Small intestine (tissue), 7 donors: ENCODE measurements around the gene FRMD4B. TPM values are rescaled to one million over a fixed set of nuclear protein-coding genes. Genes with fewer than 3 reads are reported as not detected.

Experiments
- DNase-seq, 2 donors: peaks; one replicate each; pipeline versions ENCODE4 v3.0.0 to v3.0.0-alpha.2; 2013
- FAIRE-seq: peaks from 2 replicates; lab custom pipeline; 2012; peaks lifted over from hg19 to GRCh38; lab: Jason Lieb, UNC
- H3K27ac ChIP-seq, 3 donors: one replicate each; pipeline ENCODE4 v1.5.1; 2013; ENCODE audit warnings: low read length in 2 of 3, mild to moderate bottlenecking in 2 of 3, control low read depth in 1 of 3, inconsistent platforms in 1 of 3, low read depth in 1 of 3, moderate library complexity in 1 of 3
- H3K27me3 ChIP-seq, 3 donors: one replicate each; pipeline ENCODE4 v1.6.1; 2013; ENCODE audit warnings: low read length in 3 of 3, inconsistent platforms in 1 of 3; ENCODE audit not compliant: control insufficient read depth in 3 of 3, insufficient read depth in 3 of 3
- H3K36me3 ChIP-seq, 3 donors: one replicate each; pipeline ENCODE4 v1.6.1; 2013; ENCODE audit warnings: low read length in 3 of 3, inconsistent platforms in 1 of 3, low read depth in 1 of 3, mild to moderate bottlenecking in 1 of 3, moderate library complexity in 1 of 3; ENCODE audit not compliant: control insufficient read depth in 3 of 3, insufficient read depth in 2 of 3
- H3K4me1 ChIP-seq, 3 donors: one replicate each; pipeline ENCODE4 v1.6.1; 2013; ENCODE audit warnings: low read length in 2 of 3, inconsistent platforms in 1 of 3, low read depth in 1 of 3, mild to moderate bottlenecking in 1 of 3, moderate library complexity in 1 of 3; ENCODE audit not compliant: control insufficient read depth in 3 of 3, insufficient read depth in 2 of 3
- H3K4me3 ChIP-seq, 3 donors: one replicate each; pipeline ENCODE4 v1.5.1; 2013; ENCODE audit warnings: low read length in 3 of 3, control low read depth in 1 of 3, inconsistent platforms in 1 of 3, low read depth in 1 of 3, mild to moderate bottlenecking in 1 of 3, moderate library complexity in 1 of 3
- H3K9me3 ChIP-seq, 2 donors: one replicate each; pipeline ENCODE4 v1.6.1; 2013; ENCODE audit warnings: low read depth in 1 of 2, low read length in 1 of 2; ENCODE audit not compliant: control insufficient read depth in 2 of 2, insufficient read depth in 1 of 2
- WGBS, 3 donors: extraction: QIAGEN DNeasy Blood & Tissue Kit; methylation state at CpG; one replicate each; pipeline ENCODE4 v1.1.7; 2013; 5-methylcytosine and 5-hydroxymethylcytosine counted together
- polyA plus RNA-seq, 4 donors: library from polyadenylated mRNA; stranded (reverse) in 3 of 4; unstranded in 1 of 4; fragments of 200-250 nt in 3 of 4; fragments of 120-200 nt in 1 of 4; gene quantifications; one replicate each; pipeline versions ENCODE4 v1.2.1 to v1.2.3, GENCODE V29; 2013
- donor health status: healthy with polysubstance abuse.
- donor health status: control.
- donor health status: control.
- donor health status: Bipolar disorder and iron deficiency.
- donor health status: healthy.

The FRMD4B gene
- polyA plus RNA-seq, 4 donors: 5.6 to 16.3 (median 8.4) TPM

DNA sequence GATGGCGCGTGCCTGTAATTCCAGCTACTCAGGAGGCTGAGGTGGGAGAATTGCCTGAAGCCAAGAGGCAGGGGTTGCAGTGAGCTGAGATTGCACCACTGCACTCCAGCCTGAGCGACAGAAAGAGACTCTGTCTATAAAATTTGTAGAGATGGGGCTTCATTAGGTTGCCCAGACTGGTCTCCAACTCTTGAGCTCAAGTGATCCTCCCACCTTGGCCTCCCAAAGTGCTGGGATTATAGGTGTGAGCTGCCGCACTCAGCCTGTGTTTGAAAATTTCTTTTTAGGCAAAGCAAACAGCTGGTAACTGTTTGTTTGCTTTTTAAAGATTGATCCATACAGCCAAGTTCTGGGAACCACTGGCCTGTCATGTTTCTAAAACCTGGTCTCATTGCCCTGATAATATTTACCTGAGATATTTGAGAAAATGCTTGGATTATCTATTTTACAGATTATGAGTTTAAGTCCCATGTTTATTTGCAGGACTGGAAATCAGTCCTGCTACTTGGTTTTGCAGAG, 199.3 kb downstream of the FRMD4B start:
- H3K27me3 ChIP-seq: no peaks in the 10 kb centered on the region
- 96% methylated on average over 4 of the region's 4 CpGs for WGBS, 3 donors
- H3K27ac ChIP-seq: no peak overlapping the region
- no peak for FAIRE-seq
- H3K36me3 ChIP-seq: peaks cover 0 to 33% (median 2%) of the 10 kb centered on the region in 3 donors
- no peaks in the 10 kb centered on the region for H3K9me3 ChIP-seq
- DNase-seq: no peak
- H3K4me3 ChIP-seq: no peak overlapping the region
- peaks cover 0 to 8% (median 1%) of the 10 kb centered on the region in 3 donors for H3K4me1 ChIP-seq

DNA sequence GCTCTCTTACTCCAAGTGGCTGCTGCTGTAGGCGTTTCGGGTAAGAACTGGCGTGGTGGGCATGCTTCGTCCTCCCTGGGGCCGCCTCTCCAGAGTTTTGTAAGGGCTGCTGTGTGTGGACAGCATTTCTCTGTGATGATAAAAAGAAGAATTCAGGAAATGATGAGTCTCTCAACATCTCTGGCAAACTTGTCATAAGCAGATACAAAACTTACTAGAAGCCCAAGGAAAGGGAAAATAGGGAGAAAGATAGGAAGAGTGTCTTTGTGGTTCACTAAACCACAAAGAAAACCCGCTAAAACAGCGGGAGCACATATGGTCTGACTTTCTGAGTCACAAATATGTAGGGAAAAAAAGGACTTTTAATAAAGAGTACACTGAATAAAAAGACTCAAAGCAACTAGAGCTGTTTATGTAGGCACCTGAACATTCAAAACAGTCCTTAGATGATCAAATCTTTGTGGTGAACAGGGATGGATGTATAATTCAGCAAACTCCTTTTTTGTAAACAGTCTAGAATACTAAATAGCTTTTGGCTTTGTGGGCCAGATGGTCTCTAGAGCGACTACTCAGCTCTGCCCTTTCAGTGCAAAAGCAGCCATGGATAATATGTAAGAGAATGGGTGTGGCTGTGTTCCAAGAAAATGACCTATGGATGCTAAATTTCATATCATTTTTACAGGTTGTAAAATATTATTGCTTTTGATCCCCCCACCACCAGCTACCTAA, 203.1 kb downstream of the FRMD4B start:
- 78 to 86% (median 79%) methylated on average over 8 of the region's 8 CpGs for WGBS, 3 donors
- H3K27ac ChIP-seq: peak overlapping the region in 1 of 3 donors; percentile 5
- no peaks in the 10 kb centered on the region for H3K27me3 ChIP-seq
- H3K36me3 ChIP-seq: peaks cover 4 to 35% (median 6%) of the 10 kb centered on the region in 3 donors
- H3K9me3 ChIP-seq: no peaks in the 10 kb centered on the region
- peak; percentile 27 to 51 for DNase-seq
- no peak for FAIRE-seq
- H3K4me3 ChIP-seq: no peak overlapping the region
- H3K4me1 ChIP-seq: peaks cover 5 to 45% (median 10%) of the 10 kb centered on the region in 3 donors

DNA sequence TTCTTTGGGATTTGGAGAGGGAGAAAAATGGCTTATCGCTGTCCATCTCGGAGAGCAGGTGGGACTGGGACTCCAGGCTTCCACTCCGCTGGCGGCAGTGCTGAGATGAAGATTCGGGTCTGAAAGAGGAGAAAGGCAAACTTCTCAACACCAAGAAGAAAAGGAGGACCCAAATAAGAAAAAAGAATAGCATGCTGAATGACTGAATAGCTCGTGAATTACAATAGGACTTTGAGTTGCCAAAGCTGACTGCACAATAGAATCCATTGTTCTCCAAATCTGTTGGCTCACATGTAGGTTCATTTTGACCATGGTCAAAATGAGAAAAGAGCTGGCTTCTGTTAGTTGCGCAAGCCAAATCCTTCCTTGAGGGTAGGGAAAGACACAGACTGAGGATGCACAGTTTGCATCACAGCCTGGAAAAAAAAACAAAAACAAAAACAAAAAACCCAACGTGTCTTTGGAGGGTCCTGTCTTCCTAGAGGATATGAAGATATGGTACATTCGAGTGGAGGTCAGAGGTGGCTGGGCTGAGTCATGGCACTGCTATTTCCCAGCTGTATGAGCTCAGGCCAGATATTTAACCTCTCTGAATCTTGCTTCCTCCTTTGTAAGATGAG, 204.2 kb downstream of the FRMD4B start:
- FAIRE-seq (no peak), DNase-seq (peak; percentile 22 to 46)
- WGBS, 3 donors: 59 to 67% (median 65%) methylated on average over 9 of the region's 9 CpGs
- Histone ChIP-seq H3K4me1 (peaks cover 6 to 50% (median 10%) of the 10 kb centered on the region in 3 donors), H3K9me3 (no peaks in the 10 kb centered on the region), H3K36me3 (peaks cover 4 to 40% (median 6%) of the 10 kb centered on the region in 3 donors), H3K4me3 (no peak overlapping the region), H3K27ac (peak overlapping the region in 1 of 3 donors; percentile 91), H3K27me3 (no peaks in the 10 kb centered on the region)

DNA sequence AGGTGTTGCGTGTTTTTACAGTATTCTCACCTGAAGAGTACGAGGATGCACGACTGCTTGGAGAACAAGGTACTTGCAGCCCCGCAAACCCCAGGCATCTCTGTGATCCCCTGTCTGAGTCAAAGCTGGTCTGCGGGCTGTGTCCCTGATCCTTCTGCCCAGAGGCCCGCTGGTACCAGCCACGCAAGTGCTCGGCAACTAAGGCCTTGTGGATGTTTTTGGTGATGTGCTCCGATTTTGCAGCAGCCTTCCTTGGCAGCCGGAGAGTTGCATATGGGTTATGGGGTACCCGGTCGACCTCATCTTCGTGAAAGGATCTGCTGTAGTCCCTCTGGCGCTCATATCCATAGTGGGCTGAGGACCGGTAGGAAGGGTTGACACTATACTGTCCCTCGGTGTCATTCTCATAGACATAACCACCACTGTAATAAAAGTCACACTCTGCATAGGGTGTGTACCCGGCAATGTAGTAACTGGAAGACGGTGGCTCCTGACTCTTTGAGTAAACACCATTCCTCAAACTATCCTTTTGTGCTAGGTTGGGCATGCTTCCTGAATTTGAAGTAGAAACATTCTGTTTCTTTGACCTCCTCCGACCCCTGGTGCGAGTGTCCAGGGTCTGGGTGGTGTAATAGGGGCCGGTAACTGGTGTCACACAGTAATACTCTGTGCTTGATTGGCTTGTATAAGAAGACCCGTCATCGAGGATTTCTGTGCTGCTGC, 204.9 kb downstream of the FRMD4B start:
- Histone ChIP-seq H3K9me3 (no peaks in the 10 kb centered on the region), H3K27me3 (no peaks in the 10 kb centered on the region), H3K36me3 (peaks cover 6 to 37% (median 8%) of the 10 kb centered on the region in 3 donors), H3K4me1 (peaks cover 6 to 50% (median 10%) of the 10 kb centered on the region in 3 donors), H3K27ac (peak overlapping the region in 1 of 3 donors; percentile 91), H3K4me3 (no peak overlapping the region)
- 80 to 86% (median 85%) methylated on average over 23 of the region's 23 CpGs for WGBS, 3 donors
- DNase-seq (peak; percentile 22 to 47), FAIRE-seq (no peak)

DNA sequence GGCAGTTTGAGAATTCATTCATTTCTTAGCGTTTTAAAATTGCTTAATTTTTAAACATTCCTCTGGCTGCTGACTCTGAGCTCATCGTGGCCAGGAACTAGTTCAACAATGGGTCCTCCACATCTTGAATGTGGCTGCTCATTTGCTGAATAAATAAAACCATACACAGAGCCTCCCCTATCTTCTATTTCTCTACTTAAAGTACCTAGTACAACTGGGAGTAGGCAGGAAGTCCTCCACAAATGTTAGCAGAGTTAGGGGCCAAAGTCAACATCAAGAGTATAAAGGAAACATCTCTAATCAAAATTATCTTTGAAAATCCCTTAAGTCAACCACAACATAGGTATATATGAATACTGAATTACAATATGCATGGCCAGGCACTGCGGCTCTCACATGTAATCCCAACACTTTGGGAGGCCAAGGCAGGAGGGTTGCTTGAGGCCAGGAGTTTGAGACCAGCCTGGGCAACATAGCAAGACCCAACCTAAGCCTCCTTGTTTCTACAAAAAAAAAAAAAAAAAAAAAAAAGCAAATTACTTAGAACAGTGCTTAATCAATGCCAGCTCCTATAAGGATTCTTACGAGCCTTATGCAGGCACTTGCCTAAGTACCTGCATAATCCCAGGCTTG, 206.0 kb downstream of the FRMD4B start:
- Histone ChIP-seq H3K4me1 (peaks cover 6 to 50% (median 10%) of the 10 kb centered on the region in 3 donors), H3K4me3 (no peak overlapping the region), H3K27ac (peak overlapping the region; percentile 73 to 91 (median 91)), H3K36me3 (peaks cover 6 to 32% (median 8%) of the 10 kb centered on the region in 3 donors), H3K27me3 (no peaks in the 10 kb centered on the region), H3K9me3 (no peaks in the 10 kb centered on the region)
- DNase-seq (peak in 1 of 2 donors; percentile 57), FAIRE-seq (no peak)
- 21 to 63% (median 49%) methylated on average over 4 of the region's 4 CpGs for WGBS, 3 donors

DNA sequence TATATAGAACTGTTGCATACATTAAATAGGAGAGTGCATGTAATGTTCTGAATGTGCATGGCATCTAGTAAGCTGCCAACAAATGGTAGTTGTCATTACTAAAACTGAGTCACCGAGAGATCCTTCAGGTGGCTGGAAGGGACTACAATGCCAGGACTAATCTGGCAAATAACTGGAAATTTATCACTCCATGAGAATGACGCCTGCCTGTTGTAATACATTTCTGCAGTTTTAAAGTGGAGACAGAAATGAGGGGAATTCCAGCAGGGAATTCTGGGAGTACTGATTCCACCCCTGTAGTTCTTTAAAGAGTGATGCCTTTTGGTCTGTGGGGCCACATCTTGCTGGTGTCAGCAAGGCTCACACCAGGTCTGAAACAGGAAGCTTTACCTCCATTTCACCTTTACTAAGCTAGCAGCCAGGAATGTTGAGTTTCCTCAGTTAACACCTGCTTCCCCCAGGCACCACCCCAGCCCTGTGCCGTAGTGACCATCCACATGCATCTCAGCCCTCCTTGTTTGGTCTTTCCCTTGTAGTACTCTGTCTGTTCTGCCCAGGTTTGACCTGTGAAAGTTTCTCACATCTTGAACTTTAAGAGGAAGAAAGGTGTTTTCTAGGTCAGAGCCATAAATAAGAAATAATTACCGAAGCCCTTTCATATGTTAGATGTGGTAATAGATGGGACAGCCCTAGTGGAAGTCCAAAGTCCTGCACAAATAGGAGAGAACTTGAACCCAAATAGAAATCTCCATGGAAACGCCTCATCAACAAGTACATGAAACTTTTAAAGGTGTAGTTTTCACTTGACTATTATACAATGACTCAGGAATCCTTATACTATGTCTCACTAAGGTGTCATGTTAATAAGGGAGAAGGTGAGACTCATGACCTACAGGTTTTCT, 206.8 kb downstream of the FRMD4B start:
- DNase-seq (peak; percentile 95 to 97), FAIRE-seq (peak; percentile 81)
- Histone ChIP-seq H3K4me1 (peaks cover 6 to 50% (median 10%) of the 10 kb centered on the region in 3 donors), H3K9me3 (no peaks in the 10 kb centered on the region), H3K36me3 (peaks cover 6 to 30% (median 8%) of the 10 kb centered on the region in 3 donors), H3K27me3 (no peaks in the 10 kb centered on the region), H3K4me3 (no peak overlapping the region), H3K27ac (peak overlapping the region; percentile 84 to 91 (median 91))
- 11 to 54% (median 33%) methylated on average over 5 of the region's 5 CpGs for WGBS, 3 donors

DNA sequence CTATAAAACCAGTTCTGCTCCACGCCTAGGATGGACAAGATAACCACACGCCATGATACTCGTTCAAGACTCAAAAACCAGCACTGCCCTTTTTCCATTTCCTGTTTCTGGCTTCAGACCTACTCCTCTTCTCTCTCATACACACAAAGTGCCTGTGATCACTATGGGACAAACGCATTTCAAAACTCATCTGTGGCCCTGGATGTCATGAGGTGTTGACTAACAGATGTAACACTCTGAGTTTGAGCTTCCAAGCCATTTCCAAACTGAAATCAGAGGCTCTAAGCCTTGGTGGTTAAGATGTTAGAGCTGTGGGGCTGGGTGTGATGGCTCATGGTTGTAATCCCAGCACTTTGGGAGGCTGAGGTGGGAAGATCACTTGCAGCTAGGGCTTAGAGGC, 207.8 kb downstream of the FRMD4B start:
- WGBS, 3 donors: 70 to 76% (median 74%) methylated on average over 4 of the region's 4 CpGs
- Histone ChIP-seq H3K36me3 (peaks cover 6 to 26% (median 8%) of the 10 kb centered on the region in 3 donors), H3K9me3 (no peaks in the 10 kb centered on the region), H3K4me1 (peaks cover 6 to 47% (median 10%) of the 10 kb centered on the region in 3 donors), H3K27ac (peak overlapping the region; percentile 21 to 91 (median 59)), H3K27me3 (no peaks in the 10 kb centered on the region), H3K4me3 (no peak overlapping the region)
- DNase-seq: no peak
- no peak for FAIRE-seq
